HG02759 (cell line): Measurements from ENCODE around the gene PDZD7.
"Not testable (repeated sequence)": the region's sequence is repeated elsewhere in the genome, so short reads cannot be mapped to it uniquely, and the experiment has no call there.

Source experiments
- ATAC-seq: cut with Tn5 transposase; IDR thresholded peaks from one replicate; pipeline ENCODE4 v1.9.1; 2021; ENCODE audit warnings: mild to moderate bottlenecking, moderate library complexity; ENCODE audit not compliant: unreplicated experiment

Gene PDZD7

GRCh38 chr10:100985336-100985735 lies 45.6 kb downstream of the PDZD7 start:
- ATAC-seq: no peak

GRCh38 chr10:100984672-100985177 lies 46.2 kb downstream of the PDZD7 start:
- no peak for ATAC-seq

GRCh38 chr10:100983868-100984671 lies 46.9 kb downstream of the PDZD7 start:
- no peak for ATAC-seq

- ATAC-seq: no peak
Measured at GRCh38 chr10:100982916-100983830, 47.8 kb downstream of the PDZD7 start.

- ATAC-seq: no peak
Measured at GRCh38 chr10:100981178-100981772, 49.7 kb downstream of the PDZD7 start.

GRCh38 chr10:100980711-100981110 lies 50.2 kb downstream of the PDZD7 start:
- no peak for ATAC-seq

- ATAC-seq: no peak
Measured at GRCh38 chr10:100980311-100980710, 50.6 kb downstream of the PDZD7 start.

- no peak for ATAC-seq
Measured at GRCh38 chr10:100979791-100980272, 51.1 kb downstream of the PDZD7 start.

GRCh38 chr10:100978901-100979195 lies 52.1 kb downstream of the PDZD7 start:
- ATAC-seq: no peak

- ATAC-seq: no peak
Measured at GRCh38 chr10:100978121-100978900, 52.6 kb downstream of the PDZD7 start.

- no peak for ATAC-seq
Measured at GRCh38 chr10:100977436-100977835, 53.5 kb downstream of the PDZD7 start.

GRCh38 chr10:100976906-100977305 lies 54.0 kb downstream of the PDZD7 start:
- no peak for ATAC-seq

GRCh38 chr10:100975397-100975796 lies 55.5 kb downstream of the PDZD7 start:
- not testable (repeated sequence) for ATAC-seq

GRCh38 chr10:100972904-100973535 lies 57.9 kb downstream of the PDZD7 start:
- ATAC-seq: no peak

- no peak for ATAC-seq
Measured at GRCh38 chr10:100972115-100972903, 58.6 kb downstream of the PDZD7 start.

GRCh38 chr10:100970914-100971811 lies 59.8 kb downstream of the PDZD7 start:
- no peak for ATAC-seq

GRCh38 chr10:100970076-100970913 lies 60.6 kb downstream of the PDZD7 start:
- no peak for ATAC-seq
